CD8-positive, alpha-beta memory T cell (primary cell): ENCODE measurements around the gene EXOSC10. TPM values are rescaled to one million over a fixed set of nuclear protein-coding genes. Genes with fewer than 3 reads are reported as not detected.

ENCODE experiments used
- polyA plus RNA-seq: library from polyadenylated mRNA; unstranded; fragments of 300-500 nt; fragmentation: Illumina TruSeq; gene quantifications from one replicate; pipeline ENCODE4 v1.2.3, GENCODE V29; 2021
- total RNA-seq, 2 experiments: library from RNA; stranded (reverse); gene quantifications; one replicate each; pipeline ENCODE4 v1.2.3, GENCODE V29; 2021

The EXOSC10 gene
- total and polyA plus RNA-seq, 3 experiments from 2014 or later, result 46.4 to 94.0 (median 92.9) TPM

Other genes with a start within 250 kb of the EXOSC10 start
- 100 to 1,000 TPM; 215 to 239 TPM for gene TARDBP, start 87.2 kb downstream of the EXOSC10 start, total RNA-seq
- 74.5 TPM for gene TARDBP, start 87.2 kb downstream of the EXOSC10 start, polyA plus RNA-seq
- under 1 TPM; 0.18 to 0.20 TPM for gene MASP2, start 52.6 kb downstream of the EXOSC10 start, total RNA-seq
- gene MASP2, start 52.6 kb downstream of the EXOSC10 start, polyA plus RNA-seq, result not detected
- gene SRM, start 39.9 kb downstream of the EXOSC10 start, total RNA-seq, result 100 to 1,000 TPM; 423 to 438 TPM
- 169 TPM for gene SRM, start 39.9 kb downstream of the EXOSC10 start, polyA plus RNA-seq
- gene ANGPTL7, start 89.5 kb upstream of the EXOSC10 start, total RNA-seq, result not detected
- not detected for gene ANGPTL7, start 89.5 kb upstream of the EXOSC10 start, polyA plus RNA-seq
- 10 to 100 TPM; 53.9 to 55.2 TPM for gene MTOR, start 162.7 kb upstream of the EXOSC10 start, total RNA-seq
- gene MTOR, start 162.7 kb upstream of the EXOSC10 start, polyA plus RNA-seq, result 8.0 TPM
- gene UBIAD1, start 173.3 kb upstream of the EXOSC10 start, total RNA-seq, result 10 to 100 TPM; 35.7 to 41.8 TPM
- 31.4 TPM for gene UBIAD1, start 173.3 kb upstream of the EXOSC10 start, polyA plus RNA-seq